SU-DHL-6 (cell line): ENCODE data around the gene HID1.

Source experiments
- CTCF ChIP-seq: fragments of 200-600 bp; sonication (generic); IDR thresholded peaks from one replicate; pipeline ENCODE4 v1.5.1; 2017; ENCODE audit warnings: antibody characterized with exemption, mild to moderate bottlenecking, low read length, moderate library complexity; ENCODE audit not compliant: insufficient read depth, poor library complexity, severe bottlenecking
- EZH2phosphoT487 ChIP-seq: fragments of 200-600 bp; sonication (generic), shearing (Covaris generic); conservative IDR thresholded peaks from 2 replicates; pipeline ENCODE4 v1.6.1; 2018; ENCODE audit warnings: mild to moderate bottlenecking, antibody characterized with exemption, low read length, moderate library complexity, mixed read lengths

DNA sequence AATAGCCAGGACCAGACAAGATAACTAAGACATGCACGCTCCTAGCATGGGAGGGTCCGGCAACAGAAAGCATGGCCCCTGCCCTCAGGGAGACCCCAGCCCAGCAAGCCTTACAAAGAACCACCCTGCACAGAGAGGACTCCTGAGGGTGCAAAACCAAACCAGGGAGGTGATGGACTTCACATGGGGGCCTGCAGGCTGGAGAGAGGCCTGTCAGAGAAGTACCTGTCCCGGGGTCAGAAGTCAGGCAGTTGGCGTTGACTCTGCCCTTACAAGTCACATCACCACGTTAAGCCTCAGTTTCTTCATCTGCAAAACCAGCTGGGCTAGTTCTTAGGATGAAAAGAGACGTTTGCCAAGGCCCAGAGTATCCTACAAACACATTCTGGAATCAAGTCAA is 43.8 kb downstream of the HID1 start:
- no peak for TF ChIP-seq CTCF
- TF ChIP-seq EZH2phosphoT487: no peak
